Neural progenitor cell (in vitro differentiated cells): Measurements from ENCODE around the gene CRYBB1.

ENCODE experiments used
- EZH2phosphoT487 ChIP-seq: fragments of 200-600 bp; sonication (generic); IDR thresholded peaks from 2 replicates; pipeline ENCODE4 v1.6.1; 2017; ENCODE audit warnings: antibody characterized with exemption
- TF ChIP-seq, protein P1 (sequence below): fragments of 200-600 bp; sonication (generic); IDR thresholded peaks from 2 replicates; pipeline ENCODE4 v1.5.1; 2017; ENCODE audit warnings: antibody characterized with exemption, mild to moderate bottlenecking

GRCh38 chr22:26574001-26574723 is 43.7 kb downstream of the CRYBB1 start:
- TF ChIP-seq, protein P1, sequence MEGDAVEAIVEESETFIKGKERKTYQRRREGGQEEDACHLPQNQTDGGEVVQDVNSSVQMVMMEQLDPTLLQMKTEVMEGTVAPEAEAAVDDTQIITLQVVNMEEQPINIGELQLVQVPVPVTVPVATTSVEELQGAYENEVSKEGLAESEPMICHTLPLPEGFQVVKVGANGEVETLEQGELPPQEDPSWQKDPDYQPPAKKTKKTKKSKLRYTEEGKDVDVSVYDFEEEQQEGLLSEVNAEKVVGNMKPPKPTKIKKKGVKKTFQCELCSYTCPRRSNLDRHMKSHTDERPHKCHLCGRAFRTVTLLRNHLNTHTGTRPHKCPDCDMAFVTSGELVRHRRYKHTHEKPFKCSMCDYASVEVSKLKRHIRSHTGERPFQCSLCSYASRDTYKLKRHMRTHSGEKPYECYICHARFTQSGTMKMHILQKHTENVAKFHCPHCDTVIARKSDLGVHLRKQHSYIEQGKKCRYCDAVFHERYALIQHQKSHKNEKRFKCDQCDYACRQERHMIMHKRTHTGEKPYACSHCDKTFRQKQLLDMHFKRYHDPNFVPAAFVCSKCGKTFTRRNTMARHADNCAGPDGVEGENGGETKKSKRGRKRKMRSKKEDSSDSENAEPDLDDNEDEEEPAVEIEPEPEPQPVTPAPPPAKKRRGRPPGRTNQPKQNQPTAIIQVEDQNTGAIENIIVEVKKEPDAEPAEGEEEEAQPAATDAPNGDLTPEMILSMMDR: no peak
- TF ChIP-seq EZH2phosphoT487: no peak
